B cell (primary cell): Measurements from ENCODE around the gene ZNF423. TPM values are rescaled to one million over a fixed set of nuclear protein-coding genes. Genes with fewer than 3 reads are reported as not detected.

ENCODE experiments used
- ATAC-seq: fragments of 200-7000 bp; cut with Tn5 transposase; one replicate; pipeline ENCODE4 v1.10.0; 2021; ENCODE audit warnings: low read depth, mild to moderate bottlenecking, moderate number of reproducible peaks, moderate library complexity
- CTCF ChIA-PET: fragments of 350-600 bp; sonication (Branson Sonifier 250); formaldehyde crosslinking; loops from one replicate; lab custom pipeline; 2021; ENCODE audit warnings: antibody characterized with exemption, inconsistent platforms; lab: Charles Lee
- POLR2A ChIA-PET: fragments of 350-600 bp; sonication (Branson Sonifier 250); formaldehyde crosslinking; loops from one replicate; lab custom pipeline; 2021; ENCODE audit warnings: antibody characterized with exemption; lab: Charles Lee
- DNase-seq: peaks from one replicate; pipeline ENCODE4 v3.0.0; 2013
- H2AFZ ChIP-seq: 2 replicates; pipeline ENCODE4 v1.6.1; 2012; ENCODE audit warnings: mild to moderate bottlenecking, low read depth, low read length; ENCODE audit not compliant: insufficient read depth, poor library complexity, severe bottlenecking
- H3K27ac ChIP-seq, 2 donors: 1 replicate in 1 of 2; 2 replicates in 1 of 2; pipeline ENCODE4 v1.5.1; 2012 to 2013; ENCODE audit warnings: low read length in 2 of 2, mild to moderate bottlenecking in 2 of 2, moderate library complexity in 1 of 2
- H3K27me3 ChIP-seq, 4 experiments: fragments of 200-600 bp in 1 of 4; sonication (generic) in 1 of 4; replicated peaks in 1 of 4; 1 replicate in 2 of 4; 2 replicates in 2 of 4; pipeline versions ENCODE4 v1.6.1 to v1.7.0; 2013 to 2016; ENCODE audit warnings: low read length in 3 of 4, mild to moderate bottlenecking in 2 of 4, mixed read lengths in 1 of 4, moderate library complexity in 1 of 4; ENCODE audit not compliant: insufficient read depth in 4 of 4, control insufficient read depth in 3 of 4; ENCODE audit errors: control extremely low read depth in 1 of 4
- H3K36me3 ChIP-seq, 2 experiments: replicated peaks in 1 of 2; 1 replicate in 1 of 2; 2 replicates in 1 of 2; pipeline versions ENCODE4 v1.6.1 to v1.7.1; 2013; ENCODE audit warnings: low read length in 1 of 2; ENCODE audit not compliant: insufficient read depth in 2 of 2, control insufficient read depth in 1 of 2; ENCODE audit errors: control extremely low read depth in 1 of 2, extremely low read depth in 1 of 2
- H3K4me1 ChIP-seq, 2 donors: fragments of 200-600 bp in 1 of 2; sonication (generic) in 1 of 2; 1 replicate in 1 of 2; 2 replicates in 1 of 2; pipeline versions ENCODE4 v1.5.1 to v1.6.1; 2013 to 2017; ENCODE audit warnings: low read length in 2 of 2; ENCODE audit not compliant: control insufficient read depth in 2 of 2, insufficient read depth in 2 of 2
- H3K4me2 ChIP-seq: replicated peaks from 2 replicates; pipeline ENCODE3; 2012; ENCODE audit warnings: mild to moderate bottlenecking, low read depth, low read length; ENCODE audit not compliant: poor library complexity, severe bottlenecking
- H3K4me3 ChIP-seq, 5 experiments: fragments of 200-600 bp in 1 of 5; sonication (generic) in 1 of 5; 1 replicate in 3 of 5; 2 replicates in 2 of 5; pipeline versions ENCODE4 v1.5.1 to v1.7.0; 2011 to 2016; ENCODE audit warnings: low read length in 4 of 5, mild to moderate bottlenecking in 4 of 5, low read depth in 2 of 5, control low read depth in 1 of 5, moderate library complexity in 1 of 5; ENCODE audit not compliant: insufficient read depth in 1 of 5; ENCODE audit errors: control extremely low read depth in 1 of 5, extremely low read depth in 1 of 5
- H3K79me2 ChIP-seq: fragments of 200-600 bp; sonication (generic); one replicate; pipeline ENCODE4 v1.6.0; 2016; ENCODE audit warnings: low read length; ENCODE audit not compliant: control insufficient read depth, insufficient read depth
- H3K9ac ChIP-seq: fragments of 200-600 bp; sonication (generic); 2 replicates; pipeline ENCODE4 v1.6.1; 2017; ENCODE audit warnings: mild to moderate bottlenecking, low read length, moderate library complexity
- H3K9me3 ChIP-seq, 3 donors: one replicate each; pipeline versions ENCODE4 v1.6.1 to v1.7.1; 2013; ENCODE audit warnings: low read length in 2 of 3; ENCODE audit not compliant: control insufficient read depth in 2 of 3, insufficient read depth in 1 of 3; ENCODE audit errors: control extremely low read depth in 1 of 3
- H4K20me1 ChIP-seq: 2 replicates; pipeline ENCODE4 v1.6.0; 2012; ENCODE audit warnings: mild to moderate bottlenecking, low read length; ENCODE audit not compliant: insufficient read depth, control insufficient read depth, poor library complexity, severe bottlenecking
- H3K27ac Mint-ChIP-seq: one replicate; pipeline ENCODE4 v1.8.0; 2021; ENCODE audit warnings: mixed read lengths
- H3K27me3 Mint-ChIP-seq: one replicate; pipeline ENCODE4 v1.8.0; 2021; ENCODE audit warnings: mixed read lengths
- H3K4me1 Mint-ChIP-seq: one replicate; pipeline ENCODE4 v1.8.0; 2021; ENCODE audit warnings: mixed read lengths
- H3K4me3 Mint-ChIP-seq: one replicate; pipeline ENCODE4 v1.8.0; 2021; ENCODE audit warnings: mixed read lengths
- H3K9me3 Mint-ChIP-seq: one replicate; pipeline ENCODE4 v1.8.0; 2022; ENCODE audit warnings: mixed read lengths; ENCODE audit not compliant: insufficient read depth
- EZH2 ChIP-seq: IDR thresholded peaks from 2 replicates; pipeline ENCODE4 v1.6.1; 2012; ENCODE audit warnings: borderline replicate concordance, low read depth, mild to moderate bottlenecking, moderate library complexity, low read length; ENCODE audit not compliant: insufficient read depth, poor library complexity, severe bottlenecking
- WGBS: methylation state at CpG from one replicate; pipeline ENCODE4 v1.1.5; 2013; ENCODE audit warnings: missing lambda C conversion rate; ENCODE audit not compliant: insufficient coverage; 5-methylcytosine and 5-hydroxymethylcytosine counted together
- intact Hi-C: fragments of 100-400 bp; cut with micrococcal nuclease; formaldehyde crosslinking; loops from one replicate; pipeline ENCODE4 v1.10.0; 2022
- polyA plus RNA-seq: library from polyadenylated mRNA; depleted of rRNA; stranded (reverse); fragments of >200 nt; gene quantifications from 2 replicates; pipeline ENCODE4 v1.2.3, GENCODE V29; 2012
- total RNA-seq, 2 donors: library from RNA; stranded (reverse); fragments of 120-200 nt in 1 of 2; gene quantifications; 1 replicate in 1 of 2; 2 replicates in 1 of 2; pipeline versions ENCODE4 v1.2.3 to v1.2.4, GENCODE V29; 2013 to 2022
- TF ChIP-seq, protein P1 (sequence below): fragments of 200-600 bp; IDR thresholded peaks from one replicate; pipeline ENCODE4 v1.8.0; 2022; ENCODE audit warnings: antibody characterized with exemption, mild to moderate bottlenecking

The ZNF423 gene
- total and polyA plus RNA-seq, 2 donors (not counting 1 experiment from before 2014, with no cell fraction given) = not detected

GRCh38 chr16:49635009-49635350, 220.9 kb downstream of the ZNF423 start:
- POLR2A ChIA-PET = no interaction called here
- no peak overlapping the region for H3K4me3 Mint-ChIP-seq

GRCh38 chr16:49634235-49635008, 221.5 kb downstream of the ZNF423 start:
- H3K4me3 Mint-ChIP-seq = no peak overlapping the region
- ATAC-seq (no peak), DNase-seq (no peak)
- intact Hi-C loops = no loop called here
- POLR2A ChIA-PET = no interaction called here
- Histone ChIP-seq H3K27ac (no peak overlapping the region), H3K4me2 (no peak overlapping the region), H3K4me3 (no peak overlapping the region), H3K9ac (no peak overlapping the region), H3K4me1 (no peaks in the 10 kb centered on the region), H3K79me2 (no peaks in the 10 kb centered on the region), H3K27me3 (no peaks in the 10 kb centered on the region), H3K36me3 (no peaks in the 10 kb centered on the region), H2AFZ (no peak overlapping the region), H3K9me3 (peaks cover 0 to 9% (median 0%) of the 10 kb centered on the region in 3 donors), H4K20me1 (no peaks in the 10 kb centered on the region)
- no peak overlapping the region for H3K27ac Mint-ChIP-seq
- WGBS = 86% methylated on average over 8 of the region's 10 CpGs
- H3K9me3 Mint-ChIP-seq = no peaks in the 10 kb centered on the region
- TF ChIP-seq EZH2 = no peak
- TF ChIP-seq, protein P1, sequence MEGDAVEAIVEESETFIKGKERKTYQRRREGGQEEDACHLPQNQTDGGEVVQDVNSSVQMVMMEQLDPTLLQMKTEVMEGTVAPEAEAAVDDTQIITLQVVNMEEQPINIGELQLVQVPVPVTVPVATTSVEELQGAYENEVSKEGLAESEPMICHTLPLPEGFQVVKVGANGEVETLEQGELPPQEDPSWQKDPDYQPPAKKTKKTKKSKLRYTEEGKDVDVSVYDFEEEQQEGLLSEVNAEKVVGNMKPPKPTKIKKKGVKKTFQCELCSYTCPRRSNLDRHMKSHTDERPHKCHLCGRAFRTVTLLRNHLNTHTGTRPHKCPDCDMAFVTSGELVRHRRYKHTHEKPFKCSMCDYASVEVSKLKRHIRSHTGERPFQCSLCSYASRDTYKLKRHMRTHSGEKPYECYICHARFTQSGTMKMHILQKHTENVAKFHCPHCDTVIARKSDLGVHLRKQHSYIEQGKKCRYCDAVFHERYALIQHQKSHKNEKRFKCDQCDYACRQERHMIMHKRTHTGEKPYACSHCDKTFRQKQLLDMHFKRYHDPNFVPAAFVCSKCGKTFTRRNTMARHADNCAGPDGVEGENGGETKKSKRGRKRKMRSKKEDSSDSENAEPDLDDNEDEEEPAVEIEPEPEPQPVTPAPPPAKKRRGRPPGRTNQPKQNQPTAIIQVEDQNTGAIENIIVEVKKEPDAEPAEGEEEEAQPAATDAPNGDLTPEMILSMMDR = no peak
- H3K4me1 Mint-ChIP-seq = no peaks in the 10 kb centered on the region
- CTCF ChIA-PET = no interaction called here
- no peaks in the 10 kb centered on the region for H3K27me3 Mint-ChIP-seq

More at GRCh38 chr16:49635009-49635350, 220.9 kb downstream of the ZNF423 start:
- no peak overlapping the region for H3K27ac Mint-ChIP-seq
- no peaks in the 10 kb centered on the region for H3K9me3 Mint-ChIP-seq
- CTCF ChIA-PET = no interaction called here
- no peak overlapping the region for H3K4me2 ChIP-seq
- ATAC-seq (no peak), DNase-seq (no peak)
- H3K27ac ChIP-seq = no peak overlapping the region
- no peaks in the 10 kb centered on the region for H3K4me1 ChIP-seq
- peaks cover 0 to 6% (median 0%) of the 10 kb centered on the region in 3 donors for H3K9me3 ChIP-seq
- TF ChIP-seq EZH2 = no peak
- TF ChIP-seq, protein P1 = no peak
- intact Hi-C loops = no loop called here
- H3K4me1 Mint-ChIP-seq = no peaks in the 10 kb centered on the region
- H2AFZ ChIP-seq = no peak overlapping the region
- H3K27me3 ChIP-seq = no peaks in the 10 kb centered on the region
- WGBS = 13% methylated on average over 1 of the region's 1 CpG
- no peaks in the 10 kb centered on the region for H4K20me1 ChIP-seq
- H3K4me3 ChIP-seq = no peak overlapping the region
- no peak overlapping the region for H3K9ac ChIP-seq
- H3K79me2 ChIP-seq = no peaks in the 10 kb centered on the region
- H3K27me3 Mint-ChIP-seq = no peaks in the 10 kb centered on the region
- no peaks in the 10 kb centered on the region for H3K36me3 ChIP-seq
